Heart right ventricle (tissue), 16 donors: ENCODE measurements around the gene PTPRD. TPM values are rescaled to one million over a fixed set of nuclear protein-coding genes. Genes with fewer than 3 reads are reported as not detected.

ENCODE experiments used
- ATAC-seq, 8 donors: fragments of 200-7000 bp; cut with Tn5 transposase; one replicate each; pipeline ENCODE4 v1.9.1; 2020; ENCODE audit warnings: mild to moderate bottlenecking in 8 of 8, moderate library complexity in 8 of 8, moderate number of reproducible peaks in 1 of 8
- DNase-seq, 2 donors: peaks; one replicate each; pipeline ENCODE4 v3.0.0-alpha.2; 2020
- H3K27ac ChIP-seq, 10 donors: fragments of 200-600 bp; sonication (generic) in 2 of 10; one replicate each; pipeline versions ENCODE4 v1.5.0 to v1.8.0; 2020 to 2022; ENCODE audit warnings: mild to moderate bottlenecking in 3 of 10
- H3K27me3 ChIP-seq, 7 donors: fragments of 200-600 bp; one replicate each; pipeline ENCODE4 v1.8.0; 2021 to 2022; ENCODE audit warnings: mild to moderate bottlenecking in 2 of 7
- H3K36me3 ChIP-seq, 9 donors: fragments of 200-600 bp; sonication (generic) in 1 of 9; one replicate each; pipeline versions ENCODE4 v1.5.0 to v1.8.0; 2020 to 2022; ENCODE audit warnings: mild to moderate bottlenecking in 2 of 9
- H3K4me1 ChIP-seq, 9 donors: fragments of 200-600 bp; sonication (generic) in 1 of 9; one replicate each; pipeline versions ENCODE4 v1.5.0 to v1.8.0; 2020 to 2022; ENCODE audit warnings: mild to moderate bottlenecking in 4 of 9
- H3K4me3 ChIP-seq, 10 donors: fragments of 200-600 bp; sonication (generic) in 2 of 10; one replicate each; pipeline versions ENCODE4 v1.5.0 to v1.8.0; 2020 to 2022; ENCODE audit warnings: mild to moderate bottlenecking in 7 of 10, moderate library complexity in 2 of 10
- H3K9me3 ChIP-seq, 11 donors: fragments of 200-600 bp in 10 of 11; sonication (generic) in 2 of 11; one replicate each; pipeline versions ENCODE4 v1.5.0 to v1.8.0; 2013 to 2022; ENCODE audit warnings: mild to moderate bottlenecking in 2 of 11, control low read depth in 1 of 11, moderate library complexity in 1 of 11
- CTCF ChIP-seq, 9 donors: fragments of 200-600 bp; sonication (generic) in 2 of 9; IDR thresholded peaks; one replicate each; pipeline versions ENCODE4 v1.5.0 to v1.8.0; 2021 to 2022; ENCODE audit warnings: antibody characterized with exemption in 9 of 9, mild to moderate bottlenecking in 5 of 9, moderate library complexity in 1 of 9
- WGBS, 2 donors: extraction: QIAGEN DNeasy Blood & Tissue Kit; methylation state at CpG; one replicate each; pipeline ENCODE4 v1.1.7; 2013; ENCODE audit warnings: inconsistent platforms in 1 of 2; 5-methylcytosine and 5-hydroxymethylcytosine counted together
- intact Hi-C, 10 donors: fragments of 100-400 bp; cut with DNase I; formaldehyde crosslinking; loops; one replicate each; pipeline versions ENCODE4 v1.11.1 to v1.14.2; 2022
- polyA plus RNA-seq, 2 donors: library from polyadenylated mRNA; stranded (reverse); fragments of 200-250 nt; gene quantifications; one replicate each; pipeline ENCODE4 v1.2.3, GENCODE V29; 2013
- total RNA-seq, 10 donors: library from RNA; stranded (reverse); fragmentation: NEBNext Ultra II Directional in 3 of 10; extraction: Animal tissue kit (Norgen Biotek cat#: 25700) in 3 of 10; gene quantifications; one replicate each; pipeline versions ENCODE4 v1.2.1 to v1.2.4, GENCODE V29; 2021 to 2023
- donor health status: Arrhythmogenic right ventricular cardiomyopathy.
- donor health status: ischemic (EF 13 %, LVEDD 7.1; RV severe dilation, severe dysfunction).
- donor health status: healthy with polysubstance abuse.
- donor health status: DM: no; HTN: yes; CAD: no.
- donor health status: DM: no; HTN: no; CAD: no.
- donor health status: ischemic (EF 25% LVEDD 6.9; RV normal size, moderate dysfunction).
- donor health status: ischemic (EF 25% LVEDD 5.7; RV mildly dilated, moderate dysfunction).
- donor health status: healthy.
- donor health status: DM: yes; HTN: yes; CAD: no.
- donor health status: Ischemic cardiomyopathy.
- donor health status: ischemic (EF 35%, LVEDD 5.7; RV mildly dilated, moderate dysfunction).
- donor health status: nonischemic (EF 11% LVEDD 7.7; RV severe dilation, severe dysfunction).
- donor health status: DM: yes; HTN: yes; CAD: no.
- donor health status: PGD.
- donor health status: ischemic (EF 29% LVEDD 5.4; RV normal size, mild dysfunction).
- donor health status: nonischemic (EF 23%, LVEDD 6.1; RV moderate dilation, normal function).

The PTPRD gene
- total and polyA plus RNA-seq, 12 donors, result 1.4 to 25.2 (median 13.0) TPM

DNA sequence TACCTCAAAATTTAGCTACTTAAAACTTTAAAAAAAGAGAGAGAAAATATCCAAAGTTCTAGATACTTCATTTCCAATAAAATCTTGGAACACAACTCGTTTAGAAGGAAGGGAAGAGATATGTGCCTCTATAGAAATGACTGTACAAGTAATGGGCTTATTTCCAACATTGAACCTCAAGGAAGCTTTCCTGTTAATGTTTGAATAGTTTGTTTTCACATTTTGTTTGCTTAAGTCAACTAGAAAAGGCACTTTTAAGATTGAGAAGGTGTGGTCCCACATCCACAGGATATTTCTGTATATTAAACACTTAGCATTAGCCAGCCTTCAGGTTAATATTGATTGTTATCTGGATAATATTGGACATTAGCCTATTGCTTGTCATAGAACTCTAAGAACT is 384.7 kb downstream of the PTPRD start:
- no peak for DNase-seq
- 27 to 29% methylated on average over 1 of the region's 1 CpG for WGBS, 2 donors
- Histone ChIP-seq H3K27ac (no peak overlapping the region), H3K4me3 (no peak overlapping the region), H3K36me3 (no peaks in the 10 kb centered on the region), H3K27me3 (no peaks in the 10 kb centered on the region), H3K4me1 (no peaks in the 10 kb centered on the region), H3K9me3 (no peaks in the 10 kb centered on the region)
- TF ChIP-seq CTCF (IDR thresholded peaks at IDR 0.05), result no peak
- intact Hi-C loops, result loop anchor here in 1 of 10 donors (10.0 kb wide), 1 partner anchor 57 kb away; no protein-coding TSS in a partner anchor
- ATAC-seq, result no peak

DNA sequence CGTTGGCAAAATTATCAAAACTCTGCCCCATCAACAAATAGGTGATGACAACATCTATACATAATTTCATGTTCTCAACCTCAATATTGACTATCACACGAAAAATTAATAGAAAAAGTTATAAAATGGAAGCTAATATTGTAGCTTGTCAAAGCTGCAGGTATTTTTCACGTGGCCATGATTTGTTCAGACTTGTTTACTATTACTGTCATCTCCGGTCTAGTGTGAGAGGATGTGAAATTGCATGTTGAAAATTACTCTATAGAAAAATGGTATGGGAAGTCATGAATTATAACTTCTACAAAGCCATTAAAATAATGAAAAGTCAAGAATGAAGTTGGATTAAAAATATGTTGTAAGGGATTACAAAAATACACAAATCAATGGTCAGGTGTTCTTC is 385.8 kb downstream of the PTPRD start:
- H3K4me1 ChIP-seq, result no peaks in the 10 kb centered on the region
- no peaks in the 10 kb centered on the region for H3K27me3 ChIP-seq
- H3K4me3 ChIP-seq, result no peak overlapping the region
- DNase-seq (no peak), ATAC-seq (no peak)
- H3K9me3 ChIP-seq, result no peaks in the 10 kb centered on the region
- no peak for TF ChIP-seq CTCF (IDR thresholded peaks at IDR 0.05)
- no peak overlapping the region for H3K27ac ChIP-seq
- intact Hi-C loops, result loop anchor here in 1 of 10 donors (10.0 kb wide), 1 partner anchor 58 kb away; no protein-coding TSS in a partner anchor
- H3K36me3 ChIP-seq, result no peaks in the 10 kb centered on the region
- 74 to 80% methylated on average over 4 of the region's 4 CpGs for WGBS, 2 donors

- 66 to 68% methylated on average over 3 of the region's 3 CpGs for WGBS, 2 donors
- ATAC-seq (no peak), DNase-seq (no peak)
- H3K9me3 ChIP-seq, result no peaks in the 10 kb centered on the region
- no peaks in the 10 kb centered on the region for H3K4me1 ChIP-seq
- H3K36me3 ChIP-seq, result no peaks in the 10 kb centered on the region
- intact Hi-C loops, result no loop called here
- H3K27me3 ChIP-seq, result no peaks in the 10 kb centered on the region
- no peak overlapping the region for H3K4me3 ChIP-seq
- TF ChIP-seq CTCF (IDR thresholded peaks at IDR 0.05), result no peak
- no peak overlapping the region for H3K27ac ChIP-seq
Measured at GRCh38 chr9:10212702-10213101, 400.1 kb downstream of the PTPRD start.

DNA sequence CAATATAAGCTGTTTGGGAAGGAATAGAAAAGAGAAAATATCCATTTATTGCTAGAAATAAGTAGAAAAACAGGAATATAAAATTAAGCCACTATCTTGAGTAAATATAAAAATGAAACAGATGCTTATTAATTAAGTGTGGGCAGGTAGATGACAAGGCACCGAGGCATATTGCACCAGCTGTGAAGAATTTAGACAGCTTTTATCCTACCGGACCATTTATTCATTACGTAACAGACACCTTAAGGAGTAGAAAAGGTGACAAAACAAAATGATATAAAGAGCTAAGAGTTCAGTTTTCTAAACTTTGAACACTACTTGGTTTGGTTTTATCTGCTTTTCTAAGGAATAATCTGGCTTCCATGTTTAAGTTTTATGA is 404.1 kb downstream of the PTPRD start:
- TF ChIP-seq CTCF (IDR thresholded peaks at IDR 0.05), result no peak
- intact Hi-C loops, result no loop called here
- DNase-seq (no peak), ATAC-seq (no peak)
- 58 to 83% methylated on average over 3 of the region's 3 CpGs for WGBS, 2 donors
- H3K27me3 ChIP-seq, result no peaks in the 10 kb centered on the region
- H3K4me3 ChIP-seq, result peak overlapping the region in 7 of 10 donors; percentile 23 to 50 (median 41)
- H3K9me3 ChIP-seq, result no peaks in the 10 kb centered on the region
- peak overlapping the region in 2 of 10 donors; percentile 20 to 41 for H3K27ac ChIP-seq
- H3K4me1 ChIP-seq, result no peaks in the 10 kb centered on the region
- no peaks in the 10 kb centered on the region for H3K36me3 ChIP-seq
